SHP77 treated with DMSO at 0.1 percent for 48 hours (cell line): ENCODE results near the gene SPDYC.
"Not testable (repeated sequence)": the region's sequence is repeated elsewhere in the genome, so short reads cannot be mapped to it uniquely, and the experiment has no call there.

Experiments
- DNase-seq: peaks from one replicate; lab custom pipeline; 2025; lab: John Stamatoyannopoulos, UW

Gene SPDYC

DNA sequence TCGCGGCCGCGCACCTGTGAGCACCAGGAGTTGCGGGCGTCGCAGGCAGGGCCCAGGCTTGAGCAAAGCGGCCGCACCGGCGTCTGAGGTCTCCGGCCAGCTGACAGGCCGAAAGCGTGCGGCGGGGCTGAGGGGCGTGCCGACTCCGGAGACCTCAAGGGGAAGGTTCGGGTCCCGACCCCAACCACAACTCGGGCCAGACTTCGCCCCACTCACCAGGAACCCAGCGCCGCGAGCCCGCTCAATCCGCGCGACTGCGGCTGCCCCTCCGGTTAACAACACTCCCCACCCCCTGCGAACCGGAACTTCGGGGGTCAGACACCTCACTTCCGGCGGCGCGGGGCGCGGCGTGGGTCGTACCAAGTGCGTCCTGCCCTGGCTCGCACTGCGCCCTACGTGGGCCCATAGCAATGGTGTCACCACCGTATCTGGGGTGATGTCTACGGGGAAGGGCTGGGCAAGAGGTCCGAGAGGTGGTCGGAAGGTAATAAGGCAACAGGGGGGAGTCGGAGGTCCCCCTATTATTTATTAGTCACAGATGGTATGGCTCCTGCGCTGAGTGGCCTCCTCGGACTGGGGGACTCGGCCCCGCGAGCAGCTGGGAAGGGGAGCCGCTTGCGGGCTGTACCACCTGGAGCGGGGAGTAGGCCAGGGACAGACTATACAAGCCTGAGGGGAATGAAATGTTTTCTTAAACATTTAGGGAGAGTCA is 35.6 kb upstream of the SPDYC start, which contains the start of gene SYVN1:
TSS of gene SYVN1 (minus strand) at position 280 of the 712 bp plus-strand sequence. CDS start 918 bp downstream, outside the sequence.
- peak; percentile 96 for DNase-seq

DNA sequence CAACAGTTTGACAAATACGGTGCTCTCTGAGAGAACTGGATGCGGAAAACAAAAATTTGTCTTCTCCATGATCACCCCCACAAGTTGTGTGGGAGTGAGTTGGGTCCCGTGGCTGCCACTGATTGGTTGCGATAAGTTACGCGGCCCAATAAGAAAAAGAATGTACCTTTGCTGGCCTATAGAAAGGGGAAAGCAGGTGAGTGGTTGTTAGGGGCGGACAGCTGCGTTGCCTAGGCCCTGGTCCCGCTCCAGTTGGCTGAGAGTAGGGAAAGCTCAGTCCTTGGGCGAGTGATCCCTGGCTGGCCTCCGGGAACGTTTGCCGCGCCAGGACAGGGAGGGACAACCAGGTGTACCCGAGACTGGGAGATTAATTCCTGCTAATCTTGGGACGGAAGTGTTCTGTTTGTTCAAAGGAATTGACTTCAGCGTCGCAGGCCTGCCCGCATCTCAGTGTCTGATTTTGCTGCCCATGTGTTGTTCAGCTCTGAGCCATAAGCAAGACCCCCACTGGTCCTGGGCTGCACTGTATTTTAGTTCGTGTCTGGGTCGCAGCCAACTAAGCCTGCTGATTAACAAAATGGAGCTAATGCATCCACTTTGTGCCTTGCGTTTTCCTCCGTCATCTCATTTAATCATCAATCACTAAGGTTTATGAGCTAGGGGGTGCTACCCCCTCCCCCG is 34.9 kb upstream of the SPDYC start:
- peak; percentile 98 for DNase-seq

DNA sequence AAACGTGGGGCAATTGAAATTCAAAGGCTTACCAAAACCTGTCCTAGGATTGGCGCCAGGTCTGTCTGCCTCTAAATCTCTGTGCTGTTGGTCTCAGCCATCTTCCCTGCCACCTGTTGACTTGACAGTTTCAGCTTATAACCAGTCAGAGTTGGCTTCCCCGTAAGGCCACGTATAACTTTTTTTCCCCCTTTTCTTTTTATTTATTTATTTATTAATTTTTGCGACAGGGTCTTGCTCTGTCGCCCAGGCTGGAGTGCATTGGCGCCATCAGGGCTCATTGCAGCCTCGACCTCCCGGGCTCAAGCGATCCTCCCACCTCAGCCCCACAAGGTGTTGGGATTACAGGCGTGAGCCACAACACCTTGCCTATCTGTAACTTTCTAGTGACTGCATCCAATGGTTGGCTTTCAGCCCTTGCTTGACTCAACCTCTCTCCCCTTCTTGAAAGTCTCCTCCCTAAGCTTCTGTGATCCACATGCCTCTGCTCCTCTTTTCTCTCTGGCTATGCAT is 34.3 kb upstream of the SPDYC start:
- DNase-seq, result no peak

DNA sequence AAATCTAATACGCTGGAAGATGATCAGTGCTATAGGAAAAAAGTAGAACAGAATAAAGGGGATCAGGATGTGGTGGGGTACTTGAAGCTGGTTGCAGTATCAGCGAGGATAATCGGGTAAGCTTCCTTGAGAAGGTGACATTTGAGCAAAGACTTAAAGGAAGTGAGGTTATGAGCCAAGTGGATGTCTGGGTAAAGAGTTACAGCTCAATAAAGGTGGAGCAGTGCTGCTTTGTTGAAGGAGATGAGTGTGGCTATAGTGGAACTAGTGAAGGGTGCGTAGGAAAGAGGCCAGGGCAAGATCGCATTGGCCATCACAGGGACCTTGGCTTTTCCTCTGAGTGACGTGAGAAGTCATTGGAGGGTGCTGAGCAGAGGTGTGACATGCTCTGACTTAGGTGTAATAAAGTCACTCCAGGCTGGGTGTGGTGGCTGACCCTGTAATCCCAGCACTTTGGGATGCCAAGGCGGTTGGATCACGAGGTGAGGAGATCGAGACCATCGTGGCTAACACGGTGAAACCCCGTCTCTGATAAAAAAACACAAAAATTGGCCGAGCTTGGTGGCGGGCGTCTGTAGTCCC is 33.4 kb upstream of the SPDYC start:
- no peak for DNase-seq

DNA sequence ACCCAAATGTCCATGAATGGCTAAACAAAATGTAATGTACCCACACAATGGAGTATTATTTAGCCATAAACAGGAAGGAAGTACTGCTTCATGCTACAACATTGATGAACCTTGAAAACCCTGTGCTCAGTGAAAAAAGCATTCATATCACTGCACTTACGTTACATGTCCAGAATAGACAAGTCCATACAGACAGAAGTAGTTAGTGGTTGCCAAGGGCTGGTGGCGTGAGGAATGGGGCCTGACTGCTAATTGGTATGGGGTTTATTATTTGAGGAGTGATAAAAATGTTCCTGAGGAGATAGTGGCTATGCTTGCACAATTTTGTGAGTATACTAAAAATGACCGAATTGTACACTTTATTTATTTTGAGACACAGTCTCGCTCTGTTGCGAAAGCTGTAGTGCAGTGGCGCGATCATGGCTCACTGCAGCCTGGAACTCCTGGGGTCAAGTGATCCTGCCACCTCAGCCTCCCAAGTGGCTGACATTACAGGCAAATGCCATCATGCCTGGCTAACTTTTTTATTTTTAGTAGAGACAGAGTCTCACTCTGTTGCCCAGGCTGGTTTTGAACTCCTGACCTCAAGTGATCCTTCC is 28.0 kb upstream of the SPDYC start:
- DNase-seq, result no peak

DNA sequence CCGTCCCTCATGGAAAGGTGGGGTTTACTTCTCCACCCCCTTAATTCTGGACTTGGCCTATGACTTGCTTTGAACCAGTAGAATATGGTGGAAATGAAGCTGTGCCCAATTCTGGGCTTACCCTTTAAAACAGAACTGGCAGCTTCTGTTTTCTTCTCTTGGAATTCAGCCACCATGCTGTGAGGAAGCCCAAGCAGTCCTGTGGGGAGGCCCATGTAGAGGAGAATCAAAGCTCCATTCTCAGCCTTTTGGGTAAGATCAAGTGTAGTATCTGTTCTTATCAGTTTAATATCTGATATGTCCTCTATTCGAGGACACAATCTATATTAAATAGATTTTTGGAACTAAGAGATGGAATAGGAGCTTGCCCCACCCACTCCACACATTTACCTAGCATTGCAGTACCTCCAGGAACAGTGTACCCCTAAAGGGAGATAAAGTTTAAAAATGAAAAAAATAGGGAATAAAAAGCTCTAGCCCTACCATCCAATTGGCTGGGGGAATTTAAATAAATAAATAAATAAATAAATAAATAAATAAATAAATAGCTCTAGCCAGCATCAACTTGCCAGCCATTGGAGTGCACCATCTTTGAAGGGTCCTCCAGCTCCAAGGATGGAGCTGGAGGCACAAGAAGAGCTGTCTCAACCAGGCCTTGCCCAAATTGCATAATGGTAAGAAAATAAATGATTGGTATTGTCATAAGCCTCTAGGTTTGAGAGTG is 22.5 kb upstream of the SPDYC start:
- DNase-seq, result no peak

DNA sequence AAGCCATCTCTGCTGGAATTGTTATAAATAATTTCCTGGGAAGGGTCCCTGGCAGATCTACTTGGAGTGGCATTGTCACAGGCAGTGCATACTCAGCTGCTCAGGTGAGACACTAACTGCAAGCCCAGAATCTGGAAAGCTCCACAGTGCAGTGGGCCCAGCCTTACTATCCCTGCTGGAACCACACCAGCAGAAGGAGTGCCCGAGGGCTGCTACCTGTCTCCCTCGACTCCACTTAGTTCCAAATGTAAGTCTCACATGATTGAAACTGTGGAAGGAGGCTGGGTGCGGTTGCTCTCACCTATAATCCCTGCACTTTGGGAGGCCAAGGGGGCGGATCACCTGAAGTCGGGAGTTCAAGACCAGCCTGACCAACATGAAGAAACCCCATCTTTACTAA is 21.4 kb upstream of the SPDYC start:
- no peak for DNase-seq

DNA sequence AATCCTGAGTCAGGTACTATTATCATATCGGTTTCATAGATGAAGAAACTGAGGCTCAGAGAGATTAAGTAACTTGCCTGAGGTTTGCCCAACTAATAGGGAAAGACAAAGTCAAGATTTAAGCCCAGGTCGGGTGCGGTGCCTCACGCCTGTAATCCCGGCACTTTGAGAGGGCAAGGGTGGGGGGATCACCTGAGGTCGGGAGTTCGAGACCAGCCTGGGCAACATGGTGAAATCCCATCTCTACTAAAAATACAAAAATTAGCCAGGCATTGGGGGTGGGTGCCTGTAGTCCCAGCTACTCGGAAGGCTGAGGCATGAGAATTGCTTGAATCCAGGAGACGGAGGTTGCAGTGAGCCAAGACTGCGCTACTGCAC is 19.9 kb upstream of the SPDYC start:
- not testable (repeated sequence) for DNase-seq

DNA sequence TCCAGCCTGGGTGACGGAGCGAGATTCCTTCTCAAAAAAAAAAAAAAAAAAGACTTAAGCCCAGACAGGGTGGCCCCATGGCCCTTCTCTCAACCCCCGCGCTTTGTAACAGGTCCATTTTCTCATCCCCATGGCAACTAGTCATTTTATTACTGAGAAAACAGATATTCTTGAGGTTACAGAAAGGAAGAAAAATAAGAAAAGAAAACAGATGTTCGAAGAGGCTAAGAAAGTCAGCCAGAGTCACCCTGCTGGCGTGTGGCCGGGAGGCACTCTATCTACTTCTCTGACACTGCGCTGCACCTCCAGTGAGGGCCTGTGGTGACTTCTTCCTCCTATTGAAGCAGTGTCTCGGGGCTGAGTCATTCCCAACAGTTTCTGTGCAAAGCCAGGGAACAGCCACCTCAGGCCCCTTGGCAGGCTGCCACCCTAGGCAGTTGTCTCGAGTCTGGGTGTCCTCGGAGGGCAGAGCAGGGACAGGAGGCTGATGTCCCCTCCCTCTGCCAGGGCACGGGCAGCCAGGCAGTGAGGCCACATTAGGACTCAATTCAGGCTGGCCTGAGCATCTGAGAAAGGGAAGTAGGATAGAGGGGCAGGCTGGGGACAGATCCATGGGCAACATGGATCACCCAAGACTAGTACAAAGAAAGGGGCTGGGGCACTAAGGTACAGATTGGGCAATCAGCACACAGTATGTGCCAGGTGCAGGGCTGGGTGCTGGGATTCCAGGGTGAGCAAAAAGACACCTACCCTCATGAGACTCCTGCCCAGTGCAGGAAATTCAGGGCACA is 19.3 kb upstream of the SPDYC start:
- peak; percentile 65 for DNase-seq

DNA sequence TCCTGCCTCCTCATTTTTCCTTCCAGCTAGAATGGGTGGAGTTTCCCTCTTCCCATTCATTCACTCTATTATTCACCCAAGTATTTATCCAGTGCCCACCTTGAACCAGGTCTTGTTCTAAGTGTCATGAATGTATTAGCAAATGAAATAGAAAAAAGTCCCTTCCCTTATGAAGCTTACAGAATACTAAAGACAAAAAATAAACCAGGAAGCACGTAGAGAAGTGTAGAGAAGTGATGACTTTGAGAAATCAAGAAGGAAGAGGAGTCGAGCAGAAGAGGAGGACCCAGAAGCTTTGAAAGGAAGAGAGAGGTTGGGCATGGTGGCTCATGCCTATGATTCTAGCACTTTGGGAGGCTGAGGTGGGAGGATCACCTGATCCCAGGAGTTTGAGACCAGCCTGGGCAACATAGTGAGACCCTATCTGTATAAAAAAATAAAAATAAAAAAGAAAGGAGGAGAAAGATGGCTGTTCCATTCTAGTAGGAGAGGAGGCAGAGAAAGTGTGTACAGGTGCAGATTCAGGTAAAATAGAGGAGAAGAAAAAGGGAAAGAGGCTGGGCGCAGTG is 18.6 kb upstream of the SPDYC start:
- no peak for DNase-seq

DNA sequence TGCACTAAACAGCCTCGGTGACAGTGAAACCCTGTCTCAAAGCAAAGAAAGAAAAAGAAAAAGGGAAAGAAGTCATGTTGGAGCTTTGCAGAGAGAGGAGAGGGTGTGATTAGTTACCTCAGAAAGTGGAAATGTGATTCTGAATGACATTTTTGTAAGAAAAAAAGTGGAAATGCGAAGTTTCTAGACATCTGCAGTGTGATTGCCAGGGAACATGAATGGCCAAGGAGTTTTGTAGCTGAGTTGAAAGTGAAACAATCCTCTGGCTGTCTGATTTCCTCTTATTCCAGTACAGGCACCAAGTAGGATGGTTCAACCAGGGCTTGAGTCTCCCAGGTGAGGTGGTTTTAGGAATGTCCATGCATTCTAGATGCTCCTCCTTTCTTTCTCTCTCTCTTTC is 17.9 kb upstream of the SPDYC start:
- no peak for DNase-seq

DNA sequence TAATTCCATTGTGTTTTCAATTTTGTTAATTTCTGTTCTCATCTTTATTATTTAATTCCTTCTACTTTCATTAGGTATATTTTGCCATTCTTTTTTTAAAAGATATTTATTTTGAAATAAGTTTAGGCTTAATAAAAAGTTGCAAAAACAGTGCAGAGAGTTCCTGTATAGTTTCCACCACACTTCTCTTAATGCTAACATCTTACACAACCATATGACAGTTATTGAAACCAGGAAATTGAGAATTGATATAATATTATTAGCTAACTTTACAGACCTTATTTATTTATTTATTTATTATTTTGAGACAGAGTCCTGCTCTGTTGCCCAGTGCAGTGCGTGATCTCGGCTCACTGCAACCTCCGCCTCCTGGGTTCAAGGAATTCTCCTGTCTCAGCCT is 13.8 kb upstream of the SPDYC start:
- no peak for DNase-seq

DNA sequence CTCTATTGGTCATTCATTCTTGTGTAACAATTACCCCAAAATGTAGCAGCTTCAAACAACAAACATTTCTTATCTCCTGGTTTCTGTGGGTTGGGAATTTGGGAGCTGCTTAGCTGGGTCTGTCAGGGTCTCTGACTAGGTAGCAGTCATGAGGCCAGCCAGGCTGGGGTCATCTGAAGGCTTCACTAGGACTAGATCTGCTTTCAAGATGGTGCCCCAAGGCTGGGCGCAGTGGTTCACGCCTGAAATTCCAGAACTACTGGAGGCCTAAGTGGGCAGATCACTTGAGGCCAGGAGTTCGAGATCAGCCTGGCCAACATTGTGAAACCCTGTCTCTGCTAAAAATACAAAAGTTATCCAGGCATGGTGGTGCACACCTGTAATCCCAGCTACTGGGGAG is 13.1 kb upstream of the SPDYC start:
- DNase-seq, result no peak

DNA sequence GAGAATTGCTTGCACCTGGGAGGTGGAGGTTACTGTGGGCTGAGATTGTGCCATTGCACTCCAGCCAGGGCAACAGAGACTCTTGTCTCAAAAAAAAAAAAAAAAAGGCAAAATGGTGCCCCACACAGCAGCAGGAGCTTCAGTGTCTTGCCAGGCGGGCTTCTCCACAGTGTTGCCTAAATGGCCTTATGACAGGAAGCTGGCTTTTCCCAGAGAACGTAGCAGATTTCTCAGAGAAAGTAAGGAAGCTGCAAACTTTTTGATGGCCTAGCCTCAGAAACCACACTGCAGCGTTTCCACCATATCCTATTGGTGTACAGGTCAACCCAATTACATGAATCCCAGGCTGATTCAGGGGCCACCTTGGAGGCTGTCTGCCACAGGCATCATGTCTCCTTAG is 12.7 kb upstream of the SPDYC start:
- no peak for DNase-seq

DNA sequence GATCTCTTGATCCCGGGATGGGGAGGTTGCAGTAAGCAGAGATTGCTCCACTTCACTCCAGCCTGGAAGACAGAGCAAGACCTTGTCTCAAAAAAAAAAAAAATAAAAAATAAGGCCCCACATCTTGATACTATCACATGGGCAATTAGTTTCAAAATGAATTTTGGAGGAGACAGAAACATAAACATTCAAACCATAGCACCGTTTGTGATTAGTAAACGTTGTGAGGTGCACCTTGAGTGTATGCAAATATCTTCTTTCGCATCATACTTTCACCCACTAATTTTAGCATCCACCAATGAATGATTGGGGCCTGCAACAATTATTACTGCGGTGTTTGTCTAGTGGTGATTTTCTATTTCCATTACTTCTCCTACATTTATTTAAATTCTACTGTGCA is 11.0 kb upstream of the SPDYC start:
- no peak for DNase-seq

DNA sequence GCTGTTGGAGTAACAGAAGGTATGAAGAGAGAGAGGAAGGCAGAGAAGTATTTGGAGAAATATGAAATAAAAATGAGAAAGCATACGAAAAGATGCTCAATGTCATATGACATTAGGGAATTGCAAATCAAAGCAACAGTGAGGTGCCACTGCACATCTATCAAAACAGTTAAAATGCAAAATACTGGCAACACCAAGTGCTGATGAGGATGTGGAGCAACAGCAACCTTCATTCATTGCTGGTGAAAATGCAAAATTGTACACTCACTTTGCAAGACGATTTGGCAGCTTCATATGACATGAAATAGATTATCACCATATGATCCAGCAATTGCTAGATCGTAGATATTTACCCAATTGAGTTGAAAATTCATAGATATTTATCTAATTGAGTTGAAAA is 9.4 kb upstream of the SPDYC start:
- no peak for DNase-seq

DNA sequence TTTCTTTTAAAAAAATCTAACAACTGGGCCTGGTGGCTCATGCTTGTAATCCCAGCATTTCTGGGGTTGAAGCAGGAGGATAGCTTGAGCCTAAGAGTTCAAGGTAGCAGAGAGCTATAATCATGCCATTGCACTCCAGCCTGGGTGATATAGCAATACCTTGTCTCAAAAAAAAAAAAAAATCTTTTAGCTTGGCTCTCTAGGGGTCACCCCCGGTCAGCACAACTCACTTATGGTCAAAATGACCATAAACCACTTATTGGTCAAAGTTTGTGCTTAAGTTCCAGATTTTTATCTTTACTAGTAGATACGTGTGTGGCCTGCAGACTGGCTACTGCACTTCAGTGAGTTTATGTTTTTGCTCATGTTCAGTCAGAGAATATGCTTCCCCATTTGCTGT is 6.3 kb upstream of the SPDYC start:
- no peak for DNase-seq

DNA sequence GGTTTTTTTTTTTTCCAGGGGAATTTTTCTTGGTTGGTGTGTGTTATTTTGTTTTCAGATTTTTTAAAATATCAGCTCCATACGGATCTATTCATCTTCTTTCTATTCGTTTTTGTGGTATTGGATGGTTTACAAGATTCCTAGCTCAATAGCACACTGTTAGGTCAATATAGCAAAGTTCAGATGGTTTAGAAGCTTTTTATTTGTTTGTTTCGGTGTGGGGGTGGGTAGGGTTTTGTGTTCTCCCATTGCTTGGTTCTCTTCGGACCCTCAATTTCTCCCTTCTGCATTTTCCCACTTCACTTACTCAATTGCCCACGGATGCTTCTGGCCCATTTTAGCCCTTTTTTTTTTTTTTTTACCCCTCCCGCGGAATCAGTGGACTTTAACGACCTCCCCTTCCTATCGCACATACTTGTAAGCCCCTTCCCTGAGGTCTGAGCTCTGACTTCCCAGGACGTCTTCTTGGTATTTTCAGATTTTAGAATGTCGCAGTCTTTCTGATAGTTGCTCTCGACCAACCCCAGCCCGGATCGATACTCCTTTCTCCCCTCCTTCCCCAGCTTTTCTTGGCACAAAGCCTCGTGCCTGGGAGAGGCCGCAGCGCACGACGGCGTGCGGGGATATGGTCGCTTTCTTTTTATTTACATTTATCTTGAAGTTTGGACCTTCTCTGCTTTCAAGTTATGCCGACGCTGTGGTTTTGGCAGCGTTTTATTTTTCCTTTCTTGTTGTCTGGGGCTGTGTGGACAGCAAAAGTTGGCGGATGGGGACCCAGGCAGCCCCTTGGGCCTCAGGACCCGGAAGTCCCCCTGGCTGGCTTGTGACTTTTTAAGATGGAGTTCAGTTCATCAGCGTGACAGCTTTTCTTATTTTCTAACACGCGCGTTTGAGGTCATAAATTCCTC is 4.4 kb upstream of the SPDYC start:
- no peak for DNase-seq

DNA sequence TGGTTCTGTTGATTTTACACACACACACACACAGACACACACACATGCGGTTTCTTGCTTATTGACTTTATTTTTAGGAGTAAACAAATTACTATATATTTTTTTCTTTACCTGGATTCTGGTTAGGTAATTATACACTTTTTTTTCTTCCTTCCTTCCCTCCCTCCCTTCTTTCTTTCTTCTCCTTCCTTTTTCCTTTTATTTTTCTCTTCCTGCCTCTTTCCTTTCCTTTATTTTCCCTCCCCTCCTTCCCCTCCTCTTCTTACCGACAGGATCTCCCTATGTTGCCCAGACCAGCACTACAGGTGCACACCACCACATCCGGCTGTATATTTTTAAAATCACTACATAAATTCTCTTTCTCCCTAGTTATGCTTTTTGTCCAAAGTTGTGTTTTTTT is 3.1 kb upstream of the SPDYC start:
- DNase-seq, result no peak

DNA sequence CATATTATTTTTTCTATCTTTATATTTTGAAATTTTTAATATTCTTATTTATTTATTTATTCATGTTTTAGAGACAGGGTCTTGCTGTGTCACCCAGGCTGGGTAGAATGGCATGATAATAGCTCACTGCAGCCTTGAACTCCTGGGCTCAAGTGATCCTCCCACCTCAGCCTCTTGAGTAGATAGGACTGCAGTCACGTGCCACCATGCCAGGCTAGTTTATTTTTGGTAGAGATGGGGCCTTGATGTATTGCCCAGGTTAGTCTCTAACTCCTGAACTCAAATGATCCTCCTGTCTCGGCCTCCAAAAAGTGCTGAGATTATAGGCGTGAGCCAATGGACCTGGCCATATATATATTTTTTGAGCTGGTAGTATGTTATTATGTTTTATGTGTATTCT is 2.4 kb upstream of the SPDYC start:
- DNase-seq, result no peak
